AG04450 (cell line): Measurements from ENCODE around the gene ARMC12. TPM values are rescaled to one million over a fixed set of nuclear protein-coding genes. Genes with fewer than 3 reads are reported as not detected.

Experiments used
- CTCF ChIA-PET: fragments of 300-600, 350-600 bp; formaldehyde crosslinking; extraction: SDS; loops from one replicate; lab custom pipeline; 2022; ENCODE audit warnings: antibody characterized with exemption, inconsistent platforms; lab: Charles Lee
- POLR2A ChIA-PET: fragments of 350-600 bp; formaldehyde crosslinking; extraction: SDS; loops from one replicate; lab custom pipeline; 2021; ENCODE audit warnings: antibody characterized with exemption, inconsistent platforms; lab: Yijun Ruan, JAX
- DNase-seq: peaks from one replicate; pipeline ENCODE4 v3.0.0-alpha.2; 2011; ENCODE audit warnings: low read depth, low spot score
- H3K27ac ChIP-seq: one replicate; pipeline ENCODE4 v1.5.1; 2012; ENCODE audit warnings: low read depth, low read length, control low read depth
- H3K27me3 ChIP-seq: one replicate; pipeline ENCODE4 v1.6.0; 2012; ENCODE audit warnings: low read length; ENCODE audit not compliant: control insufficient read depth, insufficient read depth
- H3K4me3 ChIP-seq: 2 replicates; pipeline ENCODE4 v1.5.1; 2011; ENCODE audit warnings: mild to moderate bottlenecking, low read depth, low read length, control low read depth
- H3K9me3 ChIP-seq: 2 replicates; pipeline ENCODE4 v1.5.1; 2012; ENCODE audit warnings: low read length; ENCODE audit not compliant: control insufficient read depth, insufficient read depth
- CTCF ChIP-seq: IDR thresholded peaks from 2 replicates; pipeline ENCODE4 v1.5.1; 2011; ENCODE audit warnings: low read depth, low read length, control low read depth, inconsistent platforms
- polyA plus RNA-seq: library from polyadenylated mRNA; depleted of rRNA; stranded (reverse); fragments of >200 nt; gene quantifications from 2 replicates; pipeline ENCODE4 v1.2.3, GENCODE V29; 2011

ARMC12 gene
- polyA plus RNA-seq, 1 experiment: 0.53 TPM

GRCh38 chr6:35778437-35778836, 41.6 kb downstream of the ARMC12 start:
- no peak for TF ChIP-seq CTCF
- Histone ChIP-seq H3K27me3 (peaks cover 35% of the 10 kb centered on the region), H3K4me3 (no peak overlapping the region), H3K27ac (no peak overlapping the region), H3K9me3 (peaks cover 3% of the 10 kb centered on the region; the same call in 1 of the 2 replicates)
- no peak for DNase-seq
- ChIA-PET CTCF (no interaction called here), POLR2A (no interaction called here)

- no peak within 1 kb of the TSS for H3K27ac ChIP-seq
- DNase-seq: no peak
- no peak within 1 kb of the TSS for H3K4me3 ChIP-seq
- H3K27me3 ChIP-seq: peaks cover 33% of the 10 kb centered on the region
- no peak for TF ChIP-seq CTCF
- peaks cover 3% of the 10 kb centered on the region; the same call in 1 of the 2 replicates for H3K9me3 ChIP-seq
- POLR2A ChIA-PET: no interaction called here
- CTCF ChIA-PET: no interaction called here
Measured at GRCh38 chr6:35780719-35781118, 43.9 kb downstream of the ARMC12 start, which contains the start of gene CLPSL1. TSS of gene CLPSL1 (plus strand) at chr6:35781019. CDS start at chr6:35781111, 92 bp downstream.

- H3K27ac ChIP-seq: no peak overlapping the region
- no peak for TF ChIP-seq CTCF
- no peaks in the 10 kb centered on the region; the same call in 1 of the 2 replicates for H3K9me3 ChIP-seq
- ChIA-PET POLR2A (no interaction called here), CTCF (no interaction called here)
- no peak overlapping the region for H3K4me3 ChIP-seq
- H3K27me3 ChIP-seq: peaks cover 35% of the 10 kb centered on the region
- DNase-seq: no peak
Measured at GRCh38 chr6:35781290-35781689, 44.5 kb downstream of the ARMC12 start.

- Histone ChIP-seq H3K27ac (no peak overlapping the region), H3K27me3 (peaks cover 38% of the 10 kb centered on the region), H3K9me3 (peaks cover 8% of the 10 kb centered on the region; the same call in 1 of the 2 replicates), H3K4me3 (no peak overlapping the region)
- no peak for TF ChIP-seq CTCF
- ChIA-PET POLR2A (interaction anchor here (0.5 kb wide), 1 partner anchor 13 kb away, joined by 3 read pairs; no protein-coding TSS in a partner anchor), CTCF (no interaction called here)
- DNase-seq: no peak
Measured at GRCh38 chr6:35782424-35782823, 45.6 kb downstream of the ARMC12 start.

DNA sequence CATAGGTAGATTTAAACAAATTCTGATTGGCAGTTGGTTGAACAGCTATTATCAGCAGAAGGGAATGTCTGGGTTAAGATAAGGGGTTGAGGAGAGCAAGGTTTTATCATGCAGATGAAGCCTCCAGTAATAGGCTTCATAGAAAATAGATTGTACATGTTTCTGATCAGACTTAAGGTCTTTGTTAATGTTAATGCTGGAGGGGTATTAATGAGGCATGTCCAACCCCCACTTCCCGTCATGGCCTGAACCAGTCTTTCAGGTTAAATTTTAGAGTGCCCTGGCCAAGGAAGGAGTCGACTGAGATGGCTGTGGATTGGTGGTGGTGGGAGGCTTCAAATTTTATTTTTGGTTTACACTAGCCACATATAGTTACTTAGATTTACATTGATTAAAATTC, 47.4 kb downstream of the ARMC12 start:
- ChIA-PET POLR2A (interaction anchor here (0.7 kb wide), 1 partner anchor 376 kb away, joined by 10 read pairs; no protein-coding TSS in a partner anchor), CTCF (no interaction called here)
- TF ChIP-seq CTCF: no peak
- H3K27ac ChIP-seq: no peak overlapping the region
- no peak for DNase-seq
- peaks cover 47% of the 10 kb centered on the region for H3K27me3 ChIP-seq
- H3K4me3 ChIP-seq: no peak overlapping the region
- H3K9me3 ChIP-seq: peaks cover 11% of the 10 kb centered on the region; the same call in 1 of the 2 replicates
